Keratinocyte (primary cell): ENCODE results near the gene ACSL3. TPM values are rescaled to one million over a fixed set of nuclear protein-coding genes. Genes with fewer than 3 reads are reported as not detected.
A peak's percentile ranks its signal among the peaks of the same experiment; 100 is the strongest.

Source experiments
- DNase-seq: peaks from one replicate; pipeline ENCODE4 v3.0.0-alpha.2; 2011; ENCODE audit warnings: low read depth, missing footprints, low spot score
- FAIRE-seq: peaks from 2 replicates; lab custom pipeline; 2011; peaks lifted over from hg19 to GRCh38; lab: Jason Lieb, UNC
- H2AFZ ChIP-seq: 2 replicates; pipeline ENCODE4 v1.6.0; 2012; ENCODE audit warnings: low read length, control low read depth, inconsistent platforms; ENCODE audit not compliant: control insufficient read depth
- H3K27ac ChIP-seq: 2 replicates; pipeline ENCODE4 v1.5.1; 2011; ENCODE audit warnings: low read length; ENCODE audit not compliant: control insufficient read depth, insufficient read depth
- H3K27me3 ChIP-seq: 3 replicates; pipeline ENCODE4 v1.6.0; 2011; ENCODE audit warnings: low read length; ENCODE audit not compliant: control insufficient read depth, insufficient read depth; ENCODE audit errors: extremely low read depth
- H3K36me3 ChIP-seq, 2 experiments: 2 replicates in 1 of 2; 3 replicates in 1 of 2; pipeline ENCODE4 v1.5.1; 2011; ENCODE audit warnings: low read length in 2 of 2, mild to moderate bottlenecking in 1 of 2; ENCODE audit not compliant: control insufficient read depth in 2 of 2, insufficient read depth in 2 of 2; ENCODE audit errors: extremely low read depth in 1 of 2
- H3K4me1 ChIP-seq: 3 replicates; pipeline ENCODE4 v1.5.1; 2011; ENCODE audit warnings: low read length; ENCODE audit not compliant: control insufficient read depth, insufficient read depth; ENCODE audit errors: extremely low read depth
- H3K4me2 ChIP-seq: 3 replicates; pipeline ENCODE4 v1.6.0; 2011; ENCODE audit warnings: low read depth, low read length; ENCODE audit not compliant: control insufficient read depth, insufficient read depth; ENCODE audit errors: extremely low read depth
- H3K4me3 ChIP-seq, 3 experiments: fragments of 200-600 bp in 1 of 3; sonication (generic) in 1 of 3; 2 replicates in 2 of 3; 3 replicates in 1 of 3; pipeline ENCODE4 v1.5.1; 2011 to 2016; ENCODE audit warnings: low read length in 3 of 3, mild to moderate bottlenecking in 3 of 3, control low read depth in 2 of 3, inconsistent platforms in 1 of 3, low read depth in 1 of 3, mixed read lengths in 1 of 3, mixed run types in 1 of 3, moderate library complexity in 1 of 3; ENCODE audit not compliant: control insufficient read depth in 2 of 3, insufficient read depth in 2 of 3; ENCODE audit errors: extremely low read depth in 1 of 3
- H3K79me2 ChIP-seq: 2 replicates; pipeline ENCODE4 v1.6.0; 2012; ENCODE audit warnings: low read length; ENCODE audit not compliant: control insufficient read depth, insufficient read depth
- H3K9ac ChIP-seq: 3 replicates; pipeline ENCODE4 v1.6.0; 2011; ENCODE audit warnings: low read length; ENCODE audit not compliant: control insufficient read depth, insufficient read depth; ENCODE audit errors: extremely low read depth
- H3K9me1 ChIP-seq: 3 replicates; pipeline ENCODE4 v1.6.0; 2011; ENCODE audit warnings: low read length; ENCODE audit not compliant: control insufficient read depth, insufficient read depth; ENCODE audit errors: extremely low read depth
- H3K9me3 ChIP-seq: 2 replicates; pipeline ENCODE4 v1.5.1; 2012; ENCODE audit warnings: low read depth, low read length; ENCODE audit not compliant: control insufficient read depth
- H4K20me1 ChIP-seq: 3 replicates; pipeline ENCODE4 v1.6.0; 2011; ENCODE audit warnings: low read length; ENCODE audit not compliant: control insufficient read depth, insufficient read depth; ENCODE audit errors: extremely low read depth
- EZH2 ChIP-seq: IDR thresholded peaks from one replicate; pipeline ENCODE4 v1.6.1; 2012; ENCODE audit warnings: inconsistent platforms, mild to moderate bottlenecking, low read length, moderate library complexity
- dilution Hi-C: fragments of 300-500 bp; cut with MboI; formaldehyde crosslinking; loops from one replicate; pipeline ENCODE4 v1.7.0; 2020; ENCODE audit warnings: low sequenced_read_pairs; ENCODE audit not compliant: extremely low pct_ligation_motif_present
- polyA plus RNA-seq, 5 experiments: library from polyadenylated mRNA; depleted of rRNA in 3 of 5; stranded (reverse) in 3 of 5; stranded (forward) in 1 of 5; unstranded in 1 of 5; fragments of >200 nt; gene quantifications; 1 replicate in 1 of 5; 2 replicates in 3 of 5; 3 replicates in 1 of 5; pipeline versions ENCODE4 v1.2.1 to v1.2.3, GENCODE V29; 2011 to 2012; ENCODE audit warnings: missing spikeins in 2 of 5, low read depth in 1 of 5, low replicate concordance in 1 of 5
- TF ChIP-seq, protein P1 (sequence below), 3 experiments: IDR thresholded peaks in 1 of 3; conservative IDR thresholded peaks in 1 of 3; optimal IDR thresholded peaks in 1 of 3; 2 replicates in 2 of 3; 3 replicates in 1 of 3; pipeline versions ENCODE3 to v1.5.1; 2011; ENCODE audit warnings: low read length in 3 of 3, mild to moderate bottlenecking in 3 of 3, moderate library complexity in 2 of 3, control low read depth in 1 of 3, inconsistent platforms in 1 of 3; ENCODE audit not compliant: insufficient read depth in 2 of 3; ENCODE audit errors: extremely low read depth in 1 of 3

The ACSL3 gene
- polyA plus RNA-seq, 1 donor (not counting 4 experiments of a cell fraction or from before 2014, with no cell fraction given), result 197 TPM

DNA sequence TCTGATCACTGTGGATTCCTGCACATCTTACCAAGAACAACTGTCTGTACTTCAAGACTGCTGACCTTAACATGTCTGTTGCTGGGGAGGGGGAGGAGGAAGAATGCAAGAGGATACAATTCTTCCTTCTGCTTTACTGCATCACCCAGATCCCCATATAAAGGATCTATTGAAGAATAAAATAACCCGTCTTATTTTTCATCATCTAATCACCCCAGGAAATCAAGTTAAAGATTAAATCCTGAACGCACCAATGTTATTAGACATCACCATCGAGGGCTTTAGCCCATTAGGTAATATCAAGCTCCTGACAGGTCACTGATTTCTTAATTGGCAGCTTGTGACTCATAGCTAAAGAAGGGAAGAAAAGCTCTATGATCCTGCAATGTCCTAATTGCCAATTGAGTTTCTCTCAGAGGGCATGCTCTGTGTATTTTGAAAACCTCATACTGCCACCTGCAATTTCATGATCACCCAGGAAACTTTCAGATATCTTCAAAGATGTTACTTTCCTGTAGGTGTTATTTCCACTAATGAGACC lies 115.8 kb downstream of the ACSL3 start:
- Histone ChIP-seq H3K4me1 (peaks cover 9% of the 10 kb centered on the region), H3K9ac (no peak overlapping the region), H3K4me2 (no peak overlapping the region), H3K27ac (no peak overlapping the region), H2AFZ (no peak overlapping the region), H3K4me3 (no peak overlapping the region), H3K9me3 (no peaks in the 10 kb centered on the region), H3K27me3 (no peaks in the 10 kb centered on the region), H3K79me2 (no peaks in the 10 kb centered on the region), H4K20me1 (no peaks in the 10 kb centered on the region), H3K9me1 (no peaks in the 10 kb centered on the region), H3K36me3 (no peaks in the 10 kb centered on the region)
- TF ChIP-seq, protein P1, sequence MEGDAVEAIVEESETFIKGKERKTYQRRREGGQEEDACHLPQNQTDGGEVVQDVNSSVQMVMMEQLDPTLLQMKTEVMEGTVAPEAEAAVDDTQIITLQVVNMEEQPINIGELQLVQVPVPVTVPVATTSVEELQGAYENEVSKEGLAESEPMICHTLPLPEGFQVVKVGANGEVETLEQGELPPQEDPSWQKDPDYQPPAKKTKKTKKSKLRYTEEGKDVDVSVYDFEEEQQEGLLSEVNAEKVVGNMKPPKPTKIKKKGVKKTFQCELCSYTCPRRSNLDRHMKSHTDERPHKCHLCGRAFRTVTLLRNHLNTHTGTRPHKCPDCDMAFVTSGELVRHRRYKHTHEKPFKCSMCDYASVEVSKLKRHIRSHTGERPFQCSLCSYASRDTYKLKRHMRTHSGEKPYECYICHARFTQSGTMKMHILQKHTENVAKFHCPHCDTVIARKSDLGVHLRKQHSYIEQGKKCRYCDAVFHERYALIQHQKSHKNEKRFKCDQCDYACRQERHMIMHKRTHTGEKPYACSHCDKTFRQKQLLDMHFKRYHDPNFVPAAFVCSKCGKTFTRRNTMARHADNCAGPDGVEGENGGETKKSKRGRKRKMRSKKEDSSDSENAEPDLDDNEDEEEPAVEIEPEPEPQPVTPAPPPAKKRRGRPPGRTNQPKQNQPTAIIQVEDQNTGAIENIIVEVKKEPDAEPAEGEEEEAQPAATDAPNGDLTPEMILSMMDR (optimal IDR thresholded peaks at IDR 0.05 in 1 of 3, IDR thresholded peaks at IDR 0.05 in 1 of 3, conservative IDR thresholded peaks at IDR 0.05 in 1 of 3; ENCODE audit: extremely low read depth in 1 of 3, insufficient read depth in 2 of 3, low read length in 3 of 3), result no peak
- no peak for TF ChIP-seq EZH2
- dilution Hi-C loops, result no loop called here
- DNase-seq (no peak), FAIRE-seq (peak; percentile 26)

DNA sequence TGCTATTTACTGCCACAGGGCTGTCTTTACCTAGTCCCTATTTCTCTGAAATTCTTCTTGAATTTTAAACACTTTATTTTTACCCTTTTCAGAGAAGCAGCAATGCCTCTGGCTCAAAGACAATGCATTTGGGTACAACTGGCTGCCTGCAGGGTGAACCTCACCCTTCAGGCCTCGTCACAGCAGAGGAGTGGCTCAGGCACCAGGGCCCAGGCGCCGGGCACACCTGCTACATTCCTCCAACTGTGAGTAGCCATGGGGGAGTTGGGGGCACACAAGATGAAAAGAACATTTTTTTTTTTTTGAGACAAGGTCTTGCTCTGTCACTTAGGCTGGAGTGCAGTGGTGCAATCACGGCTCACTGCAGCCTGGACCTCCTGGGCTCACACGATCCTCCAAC lies 116.3 kb downstream of the ACSL3 start:
- no peaks in the 10 kb centered on the region for H3K27me3 ChIP-seq
- no peaks in the 10 kb centered on the region for H3K9me3 ChIP-seq
- DNase-seq (no peak), FAIRE-seq (no peak)
- no peak overlapping the region for H3K4me2 ChIP-seq
- no peak overlapping the region for H3K4me3 ChIP-seq
- no peaks in the 10 kb centered on the region for H3K79me2 ChIP-seq
- TF ChIP-seq EZH2, result no peak
- TF ChIP-seq, protein P1 (optimal IDR thresholded peaks at IDR 0.05 in 1 of 3, IDR thresholded peaks at IDR 0.05 in 1 of 3, conservative IDR thresholded peaks at IDR 0.05 in 1 of 3; ENCODE audit: extremely low read depth in 1 of 3, insufficient read depth in 2 of 3, low read length in 3 of 3), result no peak
- no peaks in the 10 kb centered on the region for H4K20me1 ChIP-seq
- H3K36me3 ChIP-seq, result no peaks in the 10 kb centered on the region
- peaks cover 9% of the 10 kb centered on the region for H3K4me1 ChIP-seq
- dilution Hi-C loops, result no loop called here
- no peak overlapping the region for H3K9ac ChIP-seq
- H3K27ac ChIP-seq, result no peak overlapping the region
- H2AFZ ChIP-seq, result no peak overlapping the region
- H3K9me1 ChIP-seq, result no peaks in the 10 kb centered on the region
